Testis (tissue), 3 donors: ENCODE measurements around the gene SYNGR1. TPM values are rescaled to one million over a fixed set of nuclear protein-coding genes. Genes with fewer than 3 reads are reported as not detected.

Experiments
- DNase-seq: peaks from one replicate; pipeline ENCODE4 v3.0.0-alpha.2; 2019
- H3K27ac ChIP-seq, 2 donors: fragments of 200-600 bp; sonication (generic); one replicate each; pipeline ENCODE4 v1.5.1; 2019
- H3K27me3 ChIP-seq: fragments of 200-600 bp; sonication (generic); one replicate; pipeline ENCODE4 v1.5.1; 2019
- H3K36me3 ChIP-seq: fragments of 200-600 bp; sonication (generic); one replicate; pipeline ENCODE4 v1.5.1; 2017; ENCODE audit warnings: low read depth; ENCODE audit errors: missing control alignments
- H3K4me1 ChIP-seq: fragments of 200-600 bp; sonication (generic); one replicate; pipeline ENCODE4 v1.5.1; 2019
- H3K4me3 ChIP-seq, 2 donors: fragments of 200-600 bp; sonication (generic); one replicate each; pipeline ENCODE4 v1.5.1; 2017 to 2019
- H3K9me3 ChIP-seq: fragments of 200-600 bp; sonication (generic); one replicate; pipeline ENCODE4 v1.5.1; 2017
- POLR2A ChIP-seq: fragments of 450-650 bp; IDR thresholded peaks from one replicate; pipeline ENCODE4 v1.6.1; 2017; ENCODE audit warnings: antibody characterized with exemption, mild to moderate bottlenecking, moderate library complexity
- WGBS, 2 donors: methylation state at CpG; one replicate each; pipeline ENCODE4 v1.1.5; 2018; 5-methylcytosine and 5-hydroxymethylcytosine counted together
- intact Hi-C: fragments of 100-400 bp; cut with DNase I; formaldehyde crosslinking; loops from one replicate; pipeline ENCODE4 v1.15.1; 2023; ENCODE audit warnings: low total_unique reads
- polyA plus RNA-seq: library from polyadenylated mRNA; stranded (reverse); fragments of 350-450 nt; fragmentation: Illumina TruSeq; extraction: RNeasy Lipid Tissue Mini Kit (QIAGEN cat#74804); gene quantifications from one replicate; pipeline ENCODE4 v1.2.3, GENCODE V29; 2014; ENCODE audit warnings: low read depth, low replicate concordance; ENCODE audit not compliant: insufficient read depth
- total RNA-seq, 2 donors: library from RNA; depleted of rRNA; stranded (reverse); fragments of >200 nt; gene quantifications; one replicate each; pipeline ENCODE4 v1.2.3, GENCODE V29; 2016
- TF ChIP-seq, protein P1 (sequence below), 3 experiments: fragments of 450-650 bp in 2 of 3; fragments of 200-600 bp in 1 of 3; sonication (generic) in 1 of 3; IDR thresholded peaks; one replicate each; pipeline ENCODE4 v1.5.1; 2016 to 2019; ENCODE audit warnings: antibody characterized with exemption in 3 of 3, mild to moderate bottlenecking in 2 of 3, moderate library complexity in 1 of 3

The SYNGR1 gene
- total and polyA plus RNA-seq, 3 donors from 2014 or later = 20.4 to 46.8 (median 32.5) TPM

DNA sequence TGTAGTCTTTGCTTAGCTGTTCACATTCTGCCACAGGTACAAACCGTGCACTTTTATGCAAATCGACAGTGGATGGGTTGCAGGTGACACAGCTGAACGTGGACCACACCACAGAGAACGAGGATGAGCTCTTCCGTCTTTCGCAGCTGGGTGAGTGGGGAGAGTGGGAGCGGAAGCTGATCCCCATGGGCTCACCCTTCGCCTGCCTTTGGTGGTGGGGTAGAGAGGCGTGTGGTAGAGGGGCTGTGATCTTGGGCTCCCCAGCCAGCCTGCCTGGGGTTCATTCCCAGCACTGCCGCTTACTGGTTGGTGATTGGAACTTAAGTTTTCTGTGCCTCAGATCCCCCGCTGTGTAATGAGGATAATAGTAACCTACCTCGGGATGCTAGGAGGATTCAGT, 68.9 kb downstream of the SYNGR1 start:
- TF ChIP-seq, protein P1, sequence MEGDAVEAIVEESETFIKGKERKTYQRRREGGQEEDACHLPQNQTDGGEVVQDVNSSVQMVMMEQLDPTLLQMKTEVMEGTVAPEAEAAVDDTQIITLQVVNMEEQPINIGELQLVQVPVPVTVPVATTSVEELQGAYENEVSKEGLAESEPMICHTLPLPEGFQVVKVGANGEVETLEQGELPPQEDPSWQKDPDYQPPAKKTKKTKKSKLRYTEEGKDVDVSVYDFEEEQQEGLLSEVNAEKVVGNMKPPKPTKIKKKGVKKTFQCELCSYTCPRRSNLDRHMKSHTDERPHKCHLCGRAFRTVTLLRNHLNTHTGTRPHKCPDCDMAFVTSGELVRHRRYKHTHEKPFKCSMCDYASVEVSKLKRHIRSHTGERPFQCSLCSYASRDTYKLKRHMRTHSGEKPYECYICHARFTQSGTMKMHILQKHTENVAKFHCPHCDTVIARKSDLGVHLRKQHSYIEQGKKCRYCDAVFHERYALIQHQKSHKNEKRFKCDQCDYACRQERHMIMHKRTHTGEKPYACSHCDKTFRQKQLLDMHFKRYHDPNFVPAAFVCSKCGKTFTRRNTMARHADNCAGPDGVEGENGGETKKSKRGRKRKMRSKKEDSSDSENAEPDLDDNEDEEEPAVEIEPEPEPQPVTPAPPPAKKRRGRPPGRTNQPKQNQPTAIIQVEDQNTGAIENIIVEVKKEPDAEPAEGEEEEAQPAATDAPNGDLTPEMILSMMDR (IDR thresholded peaks at IDR 0.05) = no peak
- TF ChIP-seq POLR2A = no peak
- Histone ChIP-seq H3K36me3 (no peaks in the 10 kb centered on the region), H3K4me1 (no peaks in the 10 kb centered on the region), H3K27ac (no peak overlapping the region), H3K9me3 (no peaks in the 10 kb centered on the region), H3K27me3 (no peaks in the 10 kb centered on the region), H3K4me3 (no peak overlapping the region)
- no peak for DNase-seq
- WGBS, 2 donors = 92 to 95% methylated on average over 12 of the region's 12 CpGs
- intact Hi-C loops = no loop called here

DNA sequence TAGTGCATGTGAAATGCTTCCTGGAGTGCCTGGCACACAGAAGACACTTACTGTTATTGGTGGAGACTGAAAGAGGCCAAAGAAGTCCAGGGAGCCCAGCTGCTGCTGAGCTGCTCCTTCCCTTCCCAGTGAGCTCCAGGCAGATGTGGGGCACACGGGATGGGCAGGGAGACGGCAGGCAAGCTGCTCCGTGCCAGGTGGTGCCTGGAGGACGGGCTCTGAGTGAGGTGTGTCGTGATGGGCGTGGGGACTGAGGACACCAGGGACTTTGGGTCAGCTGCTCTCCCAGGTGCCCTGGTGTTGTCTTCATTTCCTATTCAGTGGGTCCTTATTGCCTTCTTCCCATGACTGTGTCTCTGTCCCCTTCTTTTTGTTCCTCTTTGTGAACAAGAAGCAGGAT, 69.3 kb downstream of the SYNGR1 start:
- H3K27me3 ChIP-seq = no peaks in the 10 kb centered on the region
- DNase-seq = no peak
- no peak overlapping the region for H3K27ac ChIP-seq
- intact Hi-C loops = no loop called here
- H3K9me3 ChIP-seq = no peaks in the 10 kb centered on the region
- 92 to 100% methylated on average over 6 of the region's 6 CpGs for whole genome bisulfite sequencing, 2 donors
- no peaks in the 10 kb centered on the region for H3K36me3 ChIP-seq
- H3K4me1 ChIP-seq = no peaks in the 10 kb centered on the region
- no peak overlapping the region for H3K4me3 ChIP-seq
- TF ChIP-seq, protein P1 (IDR thresholded peaks at IDR 0.05) = no peak
- no peak for TF ChIP-seq POLR2A

DNA sequence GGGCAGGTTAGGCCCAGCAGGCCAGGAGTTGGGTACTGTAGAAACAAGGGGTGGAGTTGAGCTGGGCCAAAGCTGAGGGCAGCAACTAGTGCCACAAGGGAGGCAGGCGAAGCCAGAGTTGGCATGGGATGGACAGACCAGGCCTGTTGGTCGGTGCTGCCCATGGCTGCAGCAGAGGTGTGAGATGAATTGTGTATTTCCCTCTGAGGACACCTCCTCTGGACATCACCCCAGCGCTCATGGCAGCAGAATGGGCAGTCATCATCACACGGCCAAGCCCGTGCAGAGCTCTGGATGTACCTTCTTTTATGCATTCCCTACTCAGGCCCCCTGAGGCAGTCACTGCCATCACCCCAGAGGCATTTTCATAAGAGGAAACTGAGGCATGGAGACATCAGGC, 70.1 kb downstream of the SYNGR1 start:
- intact Hi-C loops = no loop called here
- WGBS, 2 donors = 83 to 98% methylated on average over 2 to 5 of the region's 5 CpGs
- TF ChIP-seq POLR2A = no peak
- TF ChIP-seq, protein P1 (IDR thresholded peaks at IDR 0.05) = no peak
- Histone ChIP-seq H3K27me3 (no peaks in the 10 kb centered on the region), H3K4me3 (no peak overlapping the region), H3K36me3 (no peaks in the 10 kb centered on the region), H3K9me3 (no peaks in the 10 kb centered on the region), H3K27ac (no peak overlapping the region), H3K4me1 (no peaks in the 10 kb centered on the region)
- no peak for DNase-seq

DNA sequence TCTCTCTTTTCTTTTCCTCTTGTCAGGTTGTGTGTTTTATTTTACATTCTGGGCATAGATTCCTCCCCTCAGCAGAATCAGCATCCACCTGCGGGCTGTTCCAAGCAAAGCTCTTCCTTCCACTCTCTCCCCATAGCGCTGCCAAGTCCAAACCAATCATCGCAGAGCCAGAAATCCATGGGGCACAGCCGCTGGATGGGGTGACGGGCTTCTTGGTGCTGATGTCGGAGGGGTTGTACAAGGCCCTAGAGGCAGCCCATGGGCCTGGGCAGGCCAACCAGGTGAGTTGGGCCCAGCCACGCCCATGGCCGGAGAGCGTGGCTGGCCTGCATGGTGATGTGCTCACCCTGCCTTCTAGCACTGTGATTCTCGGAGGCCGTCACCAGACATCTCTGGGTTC, 71.9 kb downstream of the SYNGR1 start:
- WGBS, 2 donors = 93 to 96% methylated on average over 11 of the region's 11 CpGs
- TF ChIP-seq, protein P1 (IDR thresholded peaks at IDR 0.05) = no peak
- no peak for TF ChIP-seq POLR2A
- Histone ChIP-seq H3K4me1 (no peaks in the 10 kb centered on the region), H3K27ac (no peak overlapping the region), H3K4me3 (no peak overlapping the region), H3K9me3 (no peaks in the 10 kb centered on the region), H3K27me3 (no peaks in the 10 kb centered on the region), H3K36me3 (no peaks in the 10 kb centered on the region)
- DNase-seq = no peak
- intact Hi-C loops = no loop called here

DNA sequence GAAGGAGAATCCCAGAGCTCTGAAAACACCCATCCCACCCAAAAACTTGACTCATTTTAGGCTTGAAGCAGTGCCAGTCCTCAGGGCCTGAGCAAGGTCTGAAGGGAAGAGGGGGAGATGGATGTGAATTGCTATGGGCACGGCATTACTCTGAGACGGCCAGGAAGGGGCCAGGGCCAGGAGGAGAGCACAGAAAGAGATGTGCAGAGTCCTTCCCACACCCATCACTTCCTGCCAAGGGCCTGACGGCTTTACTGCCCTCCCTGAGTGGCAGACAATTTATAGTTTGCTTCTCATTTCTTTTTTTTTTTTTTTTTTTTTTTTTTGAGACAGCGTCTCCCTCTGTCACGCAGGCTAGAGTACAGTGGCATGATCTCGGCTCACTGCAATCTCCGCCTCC, 72.3 kb downstream of the SYNGR1 start:
- no peaks in the 10 kb centered on the region for H3K4me1 ChIP-seq
- TF ChIP-seq POLR2A = no peak
- TF ChIP-seq, protein P1 (IDR thresholded peaks at IDR 0.05) = no peak
- no peak overlapping the region for H3K27ac ChIP-seq
- no peak overlapping the region for H3K4me3 ChIP-seq
- intact Hi-C loops = no loop called here
- peaks cover 4% of the 10 kb centered on the region for H3K36me3 ChIP-seq
- DNase-seq = no peak
- H3K27me3 ChIP-seq = no peaks in the 10 kb centered on the region
- 80 to 87% methylated on average over 7 of the region's 7 CpGs for WGBS, 2 donors
- H3K9me3 ChIP-seq = no peaks in the 10 kb centered on the region
